Measurements from ENCODE around the gene TRAPPC4.
"Not testable (repeated sequence)": the region's sequence is repeated elsewhere in the genome, so short reads cannot be mapped to it uniquely, and the experiment has no call there.

The TRAPPC4 gene

DNA sequence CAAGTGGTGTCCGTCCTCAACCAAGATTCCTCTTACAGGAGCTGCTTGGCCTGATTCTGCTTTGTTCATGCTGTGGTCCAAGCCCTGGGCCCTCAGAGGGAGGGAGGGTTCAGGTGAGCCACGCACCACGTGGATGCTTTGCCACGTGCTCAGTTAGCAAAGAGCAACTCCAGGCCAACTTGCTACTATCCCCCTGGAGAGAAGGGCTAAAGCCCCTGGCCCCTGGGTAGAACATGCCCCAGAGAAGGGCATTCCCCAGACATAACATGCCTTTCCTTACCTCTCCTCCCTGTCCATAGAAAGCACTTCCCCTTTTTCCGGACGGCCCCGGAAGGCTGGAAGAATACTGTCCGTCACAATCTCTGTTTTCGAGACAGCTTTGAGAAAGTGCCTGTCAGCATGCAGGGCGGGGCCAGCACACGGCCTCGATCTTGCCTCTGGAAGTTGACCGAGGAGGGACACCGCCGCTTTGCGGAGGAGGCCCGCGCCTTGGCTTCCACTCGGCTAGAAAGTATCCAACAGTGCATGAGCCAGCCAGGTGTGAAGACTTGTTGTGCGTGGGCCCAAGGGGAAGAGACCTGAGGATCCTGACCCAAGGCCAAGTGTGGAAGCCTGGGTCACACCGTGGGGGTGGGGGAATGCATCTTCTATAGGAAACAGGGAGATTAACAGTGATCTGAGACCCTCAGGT is 38.2 kb upstream of the TRAPPC4 start:
- no peak overlapping the region for H3K4me3 ChIP-seq (ENCODE audit: control insufficient read depth, low read depth, low read length)
- DNase-seq (ENCODE audit: low read depth) = no peak
- TF ChIP-seq, protein P1, sequence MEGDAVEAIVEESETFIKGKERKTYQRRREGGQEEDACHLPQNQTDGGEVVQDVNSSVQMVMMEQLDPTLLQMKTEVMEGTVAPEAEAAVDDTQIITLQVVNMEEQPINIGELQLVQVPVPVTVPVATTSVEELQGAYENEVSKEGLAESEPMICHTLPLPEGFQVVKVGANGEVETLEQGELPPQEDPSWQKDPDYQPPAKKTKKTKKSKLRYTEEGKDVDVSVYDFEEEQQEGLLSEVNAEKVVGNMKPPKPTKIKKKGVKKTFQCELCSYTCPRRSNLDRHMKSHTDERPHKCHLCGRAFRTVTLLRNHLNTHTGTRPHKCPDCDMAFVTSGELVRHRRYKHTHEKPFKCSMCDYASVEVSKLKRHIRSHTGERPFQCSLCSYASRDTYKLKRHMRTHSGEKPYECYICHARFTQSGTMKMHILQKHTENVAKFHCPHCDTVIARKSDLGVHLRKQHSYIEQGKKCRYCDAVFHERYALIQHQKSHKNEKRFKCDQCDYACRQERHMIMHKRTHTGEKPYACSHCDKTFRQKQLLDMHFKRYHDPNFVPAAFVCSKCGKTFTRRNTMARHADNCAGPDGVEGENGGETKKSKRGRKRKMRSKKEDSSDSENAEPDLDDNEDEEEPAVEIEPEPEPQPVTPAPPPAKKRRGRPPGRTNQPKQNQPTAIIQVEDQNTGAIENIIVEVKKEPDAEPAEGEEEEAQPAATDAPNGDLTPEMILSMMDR (IDR thresholded peaks at IDR 0.05; ENCODE audit: control insufficient read depth, insufficient read depth, low read depth, low read length, missing control alignments) = no peak

DNA sequence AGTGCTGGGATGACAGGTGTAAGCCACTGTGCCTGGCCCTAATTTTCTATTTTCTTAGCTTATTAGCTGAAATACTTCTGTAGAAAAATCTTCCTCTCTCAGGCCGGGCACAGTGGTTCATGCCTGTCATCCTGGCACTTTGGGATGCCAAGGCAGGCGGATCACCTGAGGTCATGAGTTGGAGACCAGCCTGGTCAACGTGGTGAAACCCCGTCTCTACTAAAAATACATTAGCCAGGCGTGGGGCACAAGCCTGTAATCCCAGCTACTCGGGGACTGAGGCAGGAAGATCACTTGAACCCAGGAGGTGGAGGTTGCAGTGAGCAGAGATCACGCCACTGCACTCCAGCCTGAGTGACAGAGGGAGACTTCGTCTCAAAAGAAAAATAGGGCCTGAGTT is 34.2 kb upstream of the TRAPPC4 start:
- DNase-seq (ENCODE audit: low read depth); H3K4me3 ChIP-seq (ENCODE audit: control insufficient read depth, low read depth, low read length): not testable (repeated sequence)

DNA sequence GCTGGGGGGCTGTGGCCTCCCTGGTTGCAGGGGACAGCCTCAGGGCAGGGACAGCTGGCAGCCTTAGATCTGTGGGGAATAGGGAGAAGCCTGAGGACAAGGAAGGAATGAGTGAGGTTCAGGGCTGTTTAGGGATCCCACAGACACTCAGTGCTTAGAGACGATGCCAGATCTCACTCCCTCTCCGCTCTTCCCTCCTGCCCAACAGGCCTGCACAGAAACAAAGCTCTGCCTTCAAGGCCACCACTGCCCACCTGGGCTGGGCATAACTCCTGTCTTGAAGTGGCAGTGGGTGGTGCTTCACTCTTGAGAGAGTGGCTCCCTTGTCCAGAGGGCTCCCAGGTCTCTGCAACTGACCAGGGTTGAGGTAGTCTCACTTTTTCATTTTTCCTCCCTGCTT is 33.7 kb upstream of the TRAPPC4 start:
- H3K4me3 ChIP-seq (ENCODE audit: control insufficient read depth, low read depth, low read length) = no peak overlapping the region
- TF ChIP-seq, protein P1 (IDR thresholded peaks at IDR 0.05; ENCODE audit: control insufficient read depth, insufficient read depth, low read depth, low read length, missing control alignments) = no peak
- no peak for DNase-seq (ENCODE audit: low read depth)

DNA sequence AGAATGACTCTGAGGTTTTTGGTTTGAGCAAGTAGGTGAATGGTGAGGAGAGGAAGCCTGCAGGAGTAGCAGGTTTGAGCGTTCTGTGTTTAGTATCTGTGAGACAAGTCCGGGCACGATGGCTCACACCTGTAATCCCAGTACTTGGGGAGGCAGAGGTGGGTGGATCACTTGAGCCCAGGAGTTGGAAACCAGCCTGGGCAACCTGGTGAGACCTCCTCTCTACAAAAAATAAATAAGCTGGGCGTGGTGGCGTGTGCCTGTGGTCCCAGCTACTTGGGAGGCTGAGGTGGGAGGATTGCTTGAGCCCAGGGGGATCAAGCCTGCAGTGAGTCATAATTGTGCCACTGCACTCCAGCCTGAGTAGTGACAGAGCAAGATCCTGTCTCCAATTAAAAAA is 30.3 kb upstream of the TRAPPC4 start:
- no peak for DNase-seq (ENCODE audit: low read depth)
- TF ChIP-seq, protein P1 (IDR thresholded peaks at IDR 0.05; ENCODE audit: control insufficient read depth, insufficient read depth, low read depth, low read length, missing control alignments) = no peak
- no peak overlapping the region for H3K4me3 ChIP-seq (ENCODE audit: control insufficient read depth, low read depth, low read length)

DNA sequence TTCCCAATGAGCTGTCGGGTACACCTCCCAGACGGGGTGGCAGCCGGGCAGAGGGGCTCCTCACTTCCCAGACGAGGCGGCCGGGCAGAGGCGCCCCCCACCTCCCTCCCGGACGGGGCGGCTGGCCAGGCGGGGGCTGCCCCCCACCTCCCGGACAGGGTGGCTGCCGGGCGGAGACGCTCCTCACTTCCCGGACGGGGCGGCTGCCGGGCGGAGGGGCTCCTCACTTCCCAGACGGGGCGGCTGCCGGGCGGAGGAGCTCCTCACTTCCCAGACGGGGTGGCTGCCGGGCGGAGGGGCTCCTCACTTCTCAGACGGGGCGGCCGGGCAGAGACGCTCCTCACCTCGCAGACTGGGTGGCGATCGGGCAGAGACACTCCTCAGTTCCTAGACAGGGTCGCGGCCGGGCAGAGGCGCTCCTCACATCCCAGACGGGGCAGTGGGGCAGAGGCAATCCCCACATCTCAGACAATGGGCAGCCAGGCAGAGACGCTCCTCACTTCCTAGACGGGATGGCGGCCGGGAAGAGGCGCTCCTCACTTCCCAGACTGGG is 27.0 kb upstream of the TRAPPC4 start:
- DNase-seq (ENCODE audit: low read depth); H3K4me3 ChIP-seq (ENCODE audit: control insufficient read depth, low read depth, low read length): not testable (repeated sequence)

DNA sequence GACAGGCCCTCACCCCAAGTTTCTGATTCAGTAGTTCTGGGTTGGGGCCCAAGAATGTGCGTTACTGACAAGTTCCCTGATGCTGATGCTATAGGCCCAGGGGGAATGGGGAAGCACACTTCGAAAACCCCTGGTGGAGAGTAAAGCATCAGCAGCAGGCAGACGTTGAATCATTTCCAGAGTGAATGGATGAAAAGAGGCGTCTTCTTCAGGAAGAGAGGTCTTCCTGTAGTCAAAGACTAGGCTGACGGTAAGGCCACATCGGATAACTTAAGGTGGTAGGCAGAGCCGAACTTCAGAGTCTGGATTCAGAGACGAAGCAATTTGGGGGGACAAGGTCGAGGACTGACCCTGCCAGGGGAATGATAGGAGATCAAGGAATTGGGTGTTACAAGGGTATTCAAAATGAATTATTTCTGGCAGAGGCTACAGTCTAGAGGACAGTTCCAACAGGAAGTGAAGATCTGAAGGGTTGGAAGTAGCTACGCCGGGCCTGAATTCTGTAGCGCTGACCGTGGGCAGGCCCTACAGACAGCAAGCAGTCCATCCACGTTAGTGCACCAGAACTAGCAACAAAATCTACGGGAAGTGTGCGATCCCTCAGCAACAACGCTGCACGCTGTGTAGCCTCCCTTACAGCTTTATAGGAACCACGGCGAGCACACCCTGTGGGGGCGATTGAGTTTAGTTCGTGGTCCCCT is 21.5 kb upstream of the TRAPPC4 start:
- TF ChIP-seq, protein P1 (IDR thresholded peaks at IDR 0.05; ENCODE audit: control insufficient read depth, insufficient read depth, low read depth, low read length, missing control alignments) = peak; percentile 17
- DNase-seq (ENCODE audit: low read depth) = no peak
- peak overlapping the region; percentile 98 for H3K4me3 ChIP-seq (ENCODE audit: control insufficient read depth, low read depth, low read length)

DNA sequence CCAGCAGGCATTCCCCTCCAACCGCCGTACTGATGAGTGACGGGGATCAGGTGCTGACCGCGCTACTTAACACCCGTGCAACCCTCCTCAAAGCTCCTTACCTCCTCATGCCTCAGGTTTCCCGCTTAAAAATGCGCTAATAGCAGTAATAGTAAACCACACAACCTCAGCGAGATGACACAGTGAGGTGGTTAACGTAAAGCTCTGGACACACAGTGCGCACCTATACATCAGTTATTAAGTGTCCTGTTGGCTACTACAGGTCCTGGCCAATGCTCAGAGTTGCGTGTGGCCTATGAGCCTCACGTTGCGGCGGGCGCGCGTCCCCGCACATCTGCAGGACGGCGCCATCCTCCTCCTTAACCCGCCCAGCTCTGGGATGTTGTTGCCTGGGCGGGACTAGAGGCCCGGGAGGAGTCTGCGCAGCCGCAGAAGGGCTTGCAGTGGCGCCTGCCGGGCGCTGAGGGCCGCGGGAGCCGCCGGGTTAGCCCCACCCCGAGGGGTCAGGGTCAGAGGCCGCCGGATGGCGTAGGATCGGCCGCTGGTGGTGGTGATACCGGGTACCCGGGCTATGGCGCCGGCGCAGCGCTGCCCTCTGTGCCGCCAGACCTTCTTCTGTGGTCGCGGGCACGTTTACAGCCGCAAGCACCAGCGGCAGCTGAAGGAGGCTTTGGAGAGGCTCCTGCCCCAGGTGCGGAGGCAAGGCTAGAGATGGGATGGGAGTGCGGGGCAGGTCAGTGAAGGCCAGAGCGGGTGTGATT is 20.8 kb upstream of the TRAPPC4 start, which contains the start of gene CENATAC:
CENATAC (plus strand) TSS at position 512 of the 761 bp plus-strand sequence; CDS start at position 572, 60 bp downstream.
- TF ChIP-seq, protein P1 (IDR thresholded peaks at IDR 0.05; ENCODE audit: control insufficient read depth, insufficient read depth, low read depth, low read length, missing control alignments) = no peak

More for the DNA sequence above, 20.8 kb upstream of the TRAPPC4 start, which contains the start of gene CENATAC:
- peak within 1 kb of the TSS; percentile 98 for H3K4me3 ChIP-seq (ENCODE audit: control insufficient read depth, low read depth, low read length)
- peak; percentile 35 for DNase-seq (ENCODE audit: low read depth)
